ENCODE measurements around the gene EFNA4. TPM values are rescaled to one million over a fixed set of nuclear protein-coding genes. Genes with fewer than 3 reads are reported as not detected.
"Not testable (repeated sequence)": the region's sequence is repeated elsewhere in the genome, so short reads cannot be mapped to it uniquely, and the experiment has no call there.

The EFNA4 gene
- total RNA-seq, 3 donors from 2014 or later, result 4.2 to 4.5 (median 4.3) TPM

DNA sequence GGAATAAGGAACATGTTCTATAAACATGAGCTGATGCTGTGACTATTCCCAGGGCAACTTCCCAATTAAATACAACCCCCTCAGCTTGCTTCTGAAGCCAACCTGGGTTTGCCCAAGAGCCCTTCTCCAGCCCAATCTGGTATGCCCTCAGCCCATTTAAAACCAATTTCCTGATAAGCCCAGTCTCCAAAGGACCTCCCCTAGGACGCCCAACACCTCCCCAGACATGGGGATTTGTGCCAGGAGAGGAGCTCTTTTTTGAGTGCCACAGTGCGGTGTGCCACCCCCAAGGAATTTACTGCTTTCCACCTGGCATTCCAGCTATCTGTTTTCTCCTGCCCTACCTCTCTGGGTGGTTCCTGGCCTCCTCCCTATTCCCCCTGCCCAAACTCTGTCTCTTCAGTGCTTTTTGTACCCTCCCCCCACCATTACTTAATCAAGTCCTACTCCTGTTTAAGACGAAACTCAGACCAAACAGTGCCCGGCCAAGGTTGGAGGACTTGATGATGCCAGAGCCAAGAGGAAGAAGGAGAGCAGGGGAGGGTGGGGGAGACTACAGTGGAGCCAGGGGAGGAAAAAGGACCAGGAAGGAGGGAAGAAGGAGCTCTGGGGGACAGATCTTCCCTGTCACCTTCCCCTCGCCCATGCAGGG is 52.7 kb downstream of the EFNA4 start:
- H3K4me3 Mint-ChIP-seq, result no peak overlapping the region
- no peaks in the 10 kb centered on the region for H3K9me3 Mint-ChIP-seq
- peaks cover 4% of the 10 kb centered on the region for H3K27me3 Mint-ChIP-seq (ENCODE audit: low read depth)
- DNase-seq (no peak), ATAC-seq (no peak)
- H3K4me1 Mint-ChIP-seq (ENCODE audit: low read depth), result no peaks in the 10 kb centered on the region
- no peaks in the 10 kb centered on the region for H3K36me3 Mint-ChIP-seq (ENCODE audit: insufficient read depth)

- Mint-ChIP-seq H3K27me3 (ENCODE audit: low read depth) (peaks cover 5% of the 10 kb centered on the region), H3K4me1 (ENCODE audit: low read depth) (no peaks in the 10 kb centered on the region), H3K36me3 (ENCODE audit: insufficient read depth) (no peaks in the 10 kb centered on the region), H3K4me3 (no peak overlapping the region), H3K9me3 (no peaks in the 10 kb centered on the region)
- DNase-seq, result no peak
- no peak for ATAC-seq
Observed at GRCh38 chr1:155117610-155118009, 54.1 kb downstream of the EFNA4 start.

DNA sequence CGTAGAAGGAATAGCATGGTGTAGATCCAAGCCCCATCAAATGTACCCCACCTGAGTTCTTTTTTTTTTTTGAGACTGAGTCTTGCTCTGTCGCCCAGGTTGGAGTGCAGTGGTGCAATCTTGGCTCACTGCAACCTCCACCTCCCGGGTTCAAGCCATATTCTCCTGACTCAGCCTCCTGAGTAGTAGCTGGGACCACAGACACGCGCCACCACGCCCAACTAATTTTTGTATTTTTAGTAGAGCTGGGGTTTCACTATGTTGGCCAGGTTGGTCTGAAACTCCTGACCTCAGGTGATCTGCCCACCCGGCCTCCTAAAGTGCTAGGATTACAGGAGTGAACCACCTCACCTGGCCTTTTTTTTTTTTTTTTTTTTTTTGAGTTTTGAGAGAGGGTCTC is 54.5 kb downstream of the EFNA4 start:
- H3K4me1 Mint-ChIP-seq (ENCODE audit: low read depth); ATAC-seq; H3K9me3 Mint-ChIP-seq; H3K4me3 Mint-ChIP-seq; H3K36me3 Mint-ChIP-seq (ENCODE audit: insufficient read depth); DNase-seq; H3K27me3 Mint-ChIP-seq (ENCODE audit: low read depth): not testable (repeated sequence)

Other genes starting within 250 kb of the EFNA4 start
- under 1 TPM; 0.35 to 0.51 (median 0.45) TPM for gene KCNN3, start 193.5 kb upstream of the EFNA4 start, total RNA-seq
- gene PMVK, start 127.0 kb upstream of the EFNA4 start, total RNA-seq, result 10 to 100 TPM; 46.7 to 53.0 (median 48.3) TPM
- 10 to 100 TPM in 1 of 3 donors, 1 to 10 TPM in 2; 7.7 to 12.7 (median 9.5) TPM for gene PBXIP1, start 107.6 kb upstream of the EFNA4 start, total RNA-seq
- gene PYGO2, start 102.0 kb upstream of the EFNA4 start, total RNA-seq, result 10 to 100 TPM; 27.6 to 28.3 (median 28.1) TPM
- 10 to 100 TPM; 38.7 to 43.7 (median 39.2) TPM for gene SHC1, start 93.0 kb upstream of the EFNA4 start, total RNA-seq
- 10 to 100 TPM; 61.5 to 78.5 (median 76.7) TPM for gene CKS1B, start 89.1 kb upstream of the EFNA4 start, total RNA-seq
- 100 to 1,000 TPM; 108 to 109 (median 108) TPM for gene FLAD1, start 80.4 kb upstream of the EFNA4 start, total RNA-seq
- gene LENEP, start 70.2 kb upstream of the EFNA4 start, total RNA-seq, result under 1 TPM in 2 of 3 donors, not detected in 1; 0.40 to 0.50 TPM
- gene ZBTB7B, start 60.9 kb upstream of the EFNA4 start, total RNA-seq, result 10 to 100 TPM; 40.6 to 76.0 (median 52.2) TPM
- gene DCST2, start 30.0 kb upstream of the EFNA4 start, total RNA-seq, result under 1 TPM in 1 of 3 donors, not detected in 2; 0.08 TPM
- not detected for gene DCST1, start 29.9 kb upstream of the EFNA4 start, total RNA-seq
- gene ADAM15, start 12.4 kb upstream of the EFNA4 start, total RNA-seq, result 10 to 100 TPM; 46.3 to 63.4 (median 48.8) TPM
- 1 to 10 TPM in 2 of 3 donors, under 1 TPM in 1; 0.84 to 2.0 (median 1.1) TPM for gene EFNA3, start 15.1 kb downstream of the EFNA4 start, total RNA-seq
- gene EFNA1, start 64.1 kb downstream of the EFNA4 start, total RNA-seq, result under 1 TPM; 0.30 to 0.61 (median 0.32) TPM
- gene SLC50A1, start 72.1 kb downstream of the EFNA4 start, total RNA-seq, result 10 to 100 TPM; 29.1 to 36.0 (median 33.5) TPM
- gene DPM3, start 76.8 kb downstream of the EFNA4 start, total RNA-seq, result 10 to 100 TPM; 28.2 to 39.2 (median 33.0) TPM
- 100 to 1,000 TPM; 191 to 204 (median 193) TPM for gene KRTCAP2, start 109.6 kb downstream of the EFNA4 start, total RNA-seq
- 1 to 10 TPM; 3.5 to 4.4 (median 3.5) TPM for gene TRIM46, start 110.1 kb downstream of the EFNA4 start, total RNA-seq
- gene THBS3, start 144.2 kb downstream of the EFNA4 start, total RNA-seq, result 1 to 10 TPM; 3.0 to 4.1 (median 3.7) TPM
- 10 to 100 TPM; 77.4 to 88.6 (median 77.7) TPM for gene MTX1, start 145.0 kb downstream of the EFNA4 start, total RNA-seq
- 10 to 100 TPM; 31.7 to 41.3 (median 39.8) TPM for gene ENTREP3, start 191.7 kb downstream of the EFNA4 start, total RNA-seq
- gene SCAMP3, start 198.6 kb downstream of the EFNA4 start, total RNA-seq, result 100 to 1,000 TPM; 193 to 214 (median 208) TPM
- 10 to 100 TPM; 64.2 to 68.4 (median 66.3) TPM for gene CLK2, start 209.8 kb downstream of the EFNA4 start, total RNA-seq
- gene HCN3, start 213.7 kb downstream of the EFNA4 start, total RNA-seq, result 1 to 10 TPM; 1.1 to 1.3 (median 1.3) TPM
- gene PKLR, start 237.7 kb downstream of the EFNA4 start, total RNA-seq, result under 1 TPM in 2 of 3 donors, not detected in 1; 0.13 to 0.14 TPM
- 100 to 1,000 TPM; 185 to 214 (median 189) TPM for gene FDPS, start 245.1 kb downstream of the EFNA4 start, total RNA-seq

Measured in activated T-cell treated with anti-CD3 and anti-CD28 coated beads, Interleukin-2, amount 50 U/mL, for 4 hours (primary cell).